HG02763 (cell line): Measurements from ENCODE around the gene ZP1.

Experiments used
- ATAC-seq: cut with Tn5 transposase; IDR thresholded peaks from one replicate; pipeline ENCODE4 v1.9.1; 2021; ENCODE audit warnings: mild to moderate bottlenecking, moderate library complexity; ENCODE audit not compliant: unreplicated experiment

Gene ZP1

GRCh38 chr11:60875366-60876167 is 8.2 kb downstream of the ZP1 start:
- ATAC-seq, result no peak

- no peak for ATAC-seq
These were observed 8.8 kb downstream of the ZP1 start for GRCh38 chr11:60876168-60876485.

GRCh38 chr11:60878245-60879101 is 11.1 kb downstream of the ZP1 start:
- ATAC-seq, result no peak

- no peak for ATAC-seq
These were observed 11.8 kb downstream of the ZP1 start for GRCh38 chr11:60879104-60879503.

- no peak for ATAC-seq
These were observed 12.7 kb downstream of the ZP1 start for GRCh38 chr11:60879971-60880588.

GRCh38 chr11:60880643-60881282 is 13.4 kb downstream of the ZP1 start:
- ATAC-seq, result no peak

- ATAC-seq, result no peak
These were observed 20.2 kb downstream of the ZP1 start for GRCh38 chr11:60887556-60887955.

- no peak for ATAC-seq
These were observed 22.5 kb downstream of the ZP1 start for GRCh38 chr11:60889869-60890311.

GRCh38 chr11:60890696-60891095 is 23.4 kb downstream of the ZP1 start:
- ATAC-seq, result no peak

- no peak for ATAC-seq
These were observed 23.9 kb downstream of the ZP1 start for GRCh38 chr11:60891103-60891741.

- no peak for ATAC-seq
These were observed 28.3 kb downstream of the ZP1 start for GRCh38 chr11:60895687-60896086.

GRCh38 chr11:60897496-60897895 is 30.2 kb downstream of the ZP1 start:
- no peak for ATAC-seq

- no peak for ATAC-seq
These were observed 31.9 kb downstream of the ZP1 start for GRCh38 chr11:60899046-60899936.

- ATAC-seq, result no peak
These were observed 32.6 kb downstream of the ZP1 start for GRCh38 chr11:60899977-60900376.

- ATAC-seq, result no peak
These were observed 33.5 kb downstream of the ZP1 start for GRCh38 chr11:60900673-60901404.

- ATAC-seq, result no peak
These were observed 35.3 kb downstream of the ZP1 start for GRCh38 chr11:60902625-60903024.

- ATAC-seq, result no peak
These were observed 37.7 kb downstream of the ZP1 start for GRCh38 chr11:60905047-60905446.

GRCh38 chr11:60905551-60906113 is 38.3 kb downstream of the ZP1 start:
- no peak for ATAC-seq
